Lung (tissue), 12 donors: ENCODE results near the gene KIAA1217. TPM values are rescaled to one million over a fixed set of nuclear protein-coding genes. Genes with fewer than 3 reads are reported as not detected.

Source experiments
- ATAC-seq: fragments of 200-7000 bp; cut with Tn5 transposase; one replicate; pipeline ENCODE4 v1.9.1; 2020; ENCODE audit warnings: moderate number of reproducible peaks; ENCODE audit not compliant: insufficient read depth, low FRiP score
- DNase-seq, 3 donors: peaks; one replicate each; pipeline ENCODE4 v3.0.0-alpha.2; 2013 to 2017
- H3K27ac ChIP-seq, 2 donors: one replicate each; pipeline ENCODE4 v1.5.1; 2013; ENCODE audit warnings: mild to moderate bottlenecking in 2 of 2, moderate library complexity in 2 of 2, control low read depth in 1 of 2, inconsistent platforms in 1 of 2, low read depth in 1 of 2, low read length in 1 of 2
- H3K27me3 ChIP-seq, 3 donors: one replicate each; pipeline ENCODE4 v1.5.1; 2013; ENCODE audit warnings: low read length in 2 of 3; ENCODE audit not compliant: control insufficient read depth in 3 of 3, insufficient read depth in 3 of 3
- H3K36me3 ChIP-seq, 4 donors: one replicate each; pipeline ENCODE4 v1.5.1; 2013; ENCODE audit warnings: low read length in 4 of 4, mild to moderate bottlenecking in 1 of 4, moderate library complexity in 1 of 4; ENCODE audit not compliant: control insufficient read depth in 4 of 4, insufficient read depth in 4 of 4
- H3K4me1 ChIP-seq, 5 donors: one replicate each; pipeline ENCODE4 v1.5.1; 2013; ENCODE audit warnings: low read length in 5 of 5, mild to moderate bottlenecking in 2 of 5, moderate library complexity in 1 of 5; ENCODE audit not compliant: control insufficient read depth in 5 of 5, insufficient read depth in 5 of 5
- H3K4me3 ChIP-seq: one replicate; pipeline ENCODE4 v1.5.1; 2013; ENCODE audit warnings: mild to moderate bottlenecking, control low read depth, moderate library complexity
- H3K9ac ChIP-seq, 2 donors: one replicate each; pipeline ENCODE4 v1.5.1; 2013; ENCODE audit warnings: low read length in 2 of 2, control low read depth in 1 of 2; ENCODE audit not compliant: insufficient read depth in 1 of 2
- H3K9me3 ChIP-seq, 4 donors: one replicate each; pipeline ENCODE4 v1.5.1; 2013; ENCODE audit warnings: low read length in 3 of 4, mild to moderate bottlenecking in 1 of 4, moderate library complexity in 1 of 4; ENCODE audit not compliant: control insufficient read depth in 4 of 4, insufficient read depth in 3 of 4
- WGBS, 2 donors: extraction: QIAGEN DNeasy Blood & Tissue Kit; methylation state at CpG; one replicate each; pipeline ENCODE4 v1.1.7; 2013; 5-methylcytosine and 5-hydroxymethylcytosine counted together
- polyA plus RNA-seq, 2 donors: library from polyadenylated mRNA; stranded (reverse); fragments of 200-250 nt; gene quantifications; one replicate each; pipeline ENCODE4 v1.2.1, GENCODE V29; 2013
- total RNA-seq, 2 donors: library from RNA; depleted of rRNA in 1 of 2; stranded (reverse); fragments of >200 nt in 1 of 2; gene quantifications; one replicate each; pipeline ENCODE4 v1.2.1, GENCODE V29; 2014 to 2021
- TF ChIP-seq, protein P1 (sequence below): IDR thresholded peaks from 2 replicates; pipeline ENCODE4 v1.5.1; 2012; ENCODE audit warnings: mild to moderate bottlenecking; ENCODE audit errors: control extremely low read depth, extremely low read depth
- donor health status: control.
- donor health status: control.
- donor health status: Bipolar disorder and iron deficiency.
- donor health status: healthy.
- donor health status: DM: yes; HTN: yes; CAD: no.

The KIAA1217 gene
- total and polyA plus RNA-seq, 4 donors: 5.5 to 58.6 (median 24.1) TPM

DNA sequence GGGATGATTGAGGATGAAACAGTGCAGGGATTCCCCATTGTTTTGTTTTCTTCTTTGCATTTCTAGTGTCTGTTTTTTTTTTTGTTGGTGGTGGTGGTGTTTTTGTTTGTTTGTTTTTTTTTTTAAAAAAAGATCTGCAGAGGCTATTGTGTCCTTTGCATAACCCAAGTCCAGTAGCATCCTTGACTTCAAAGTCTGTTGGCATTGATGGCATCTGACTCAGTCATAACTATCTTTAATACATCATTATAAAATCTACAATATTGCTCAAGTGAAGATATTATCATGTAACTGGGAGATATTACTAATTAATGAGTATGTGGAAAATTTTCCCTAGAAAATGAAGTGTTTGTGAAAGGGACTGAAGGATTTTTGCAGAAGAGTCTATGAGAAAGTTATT, 70.2 kb downstream of the KIAA1217 start:
- Histone ChIP-seq H3K27me3 (no peaks in the 10 kb centered on the region), H3K4me3 (no peak overlapping the region), H3K36me3 (peaks cover 0 to 6% (median 3%) of the 10 kb centered on the region in 4 donors), H3K4me1 (peaks cover 0 to 7% (median 2%) of the 10 kb centered on the region in 5 donors), H3K9ac (no peak overlapping the region), H3K9me3 (peaks cover 0 to 2% (median under 1%) of the 10 kb centered on the region in 4 donors), H3K27ac (no peak overlapping the region)
- ATAC-seq: no peak
- TF ChIP-seq, protein P1, sequence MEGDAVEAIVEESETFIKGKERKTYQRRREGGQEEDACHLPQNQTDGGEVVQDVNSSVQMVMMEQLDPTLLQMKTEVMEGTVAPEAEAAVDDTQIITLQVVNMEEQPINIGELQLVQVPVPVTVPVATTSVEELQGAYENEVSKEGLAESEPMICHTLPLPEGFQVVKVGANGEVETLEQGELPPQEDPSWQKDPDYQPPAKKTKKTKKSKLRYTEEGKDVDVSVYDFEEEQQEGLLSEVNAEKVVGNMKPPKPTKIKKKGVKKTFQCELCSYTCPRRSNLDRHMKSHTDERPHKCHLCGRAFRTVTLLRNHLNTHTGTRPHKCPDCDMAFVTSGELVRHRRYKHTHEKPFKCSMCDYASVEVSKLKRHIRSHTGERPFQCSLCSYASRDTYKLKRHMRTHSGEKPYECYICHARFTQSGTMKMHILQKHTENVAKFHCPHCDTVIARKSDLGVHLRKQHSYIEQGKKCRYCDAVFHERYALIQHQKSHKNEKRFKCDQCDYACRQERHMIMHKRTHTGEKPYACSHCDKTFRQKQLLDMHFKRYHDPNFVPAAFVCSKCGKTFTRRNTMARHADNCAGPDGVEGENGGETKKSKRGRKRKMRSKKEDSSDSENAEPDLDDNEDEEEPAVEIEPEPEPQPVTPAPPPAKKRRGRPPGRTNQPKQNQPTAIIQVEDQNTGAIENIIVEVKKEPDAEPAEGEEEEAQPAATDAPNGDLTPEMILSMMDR: no peak
- DNase-seq: peak in 1 of 3 donors; percentile 45

DNA sequence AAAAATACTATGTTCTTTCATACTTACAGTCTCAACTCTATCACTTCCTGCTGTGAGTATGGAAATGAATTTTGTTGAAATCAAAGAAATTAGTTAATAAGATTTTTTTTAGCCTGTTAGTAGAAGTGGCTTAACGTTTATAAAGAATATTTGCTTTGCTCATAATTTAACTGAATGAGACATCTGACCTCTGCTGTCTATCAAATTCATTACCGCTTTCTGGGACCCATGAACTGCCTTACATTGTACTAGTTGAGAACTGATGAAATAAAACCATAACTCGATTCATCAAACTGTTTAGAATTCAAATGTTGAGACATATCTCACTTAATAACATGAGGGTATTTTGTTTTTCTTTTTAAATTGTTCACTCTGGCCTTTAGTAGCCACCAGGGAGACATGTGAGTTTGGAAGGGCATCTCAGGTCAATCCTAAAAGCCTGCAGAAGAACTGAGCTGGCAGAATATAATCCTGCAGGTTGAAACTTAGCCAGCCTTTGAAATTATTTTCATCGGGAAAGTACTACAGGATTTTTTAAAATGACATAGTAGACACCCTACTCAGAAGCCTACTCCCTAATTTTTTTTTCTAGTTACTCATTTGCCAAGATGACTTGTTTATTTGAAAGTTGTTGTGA, 78.7 kb downstream of the KIAA1217 start:
- Histone ChIP-seq H3K27ac (no peak overlapping the region), H3K4me1 (peaks cover 0 to 10% (median 0%) of the 10 kb centered on the region in 5 donors), H3K36me3 (peaks cover 0 to 6% (median 1%) of the 10 kb centered on the region in 4 donors), H3K9ac (no peak overlapping the region), H3K4me3 (no peak overlapping the region), H3K9me3 (peaks cover 0 to 2% (median 0%) of the 10 kb centered on the region in 4 donors), H3K27me3 (no peaks in the 10 kb centered on the region)
- WGBS, 2 donors: 50 to 60% methylated on average over 4 of the region's 4 CpGs
- no peak for ATAC-seq
- no peak for DNase-seq
- TF ChIP-seq, protein P1: no peak

DNA sequence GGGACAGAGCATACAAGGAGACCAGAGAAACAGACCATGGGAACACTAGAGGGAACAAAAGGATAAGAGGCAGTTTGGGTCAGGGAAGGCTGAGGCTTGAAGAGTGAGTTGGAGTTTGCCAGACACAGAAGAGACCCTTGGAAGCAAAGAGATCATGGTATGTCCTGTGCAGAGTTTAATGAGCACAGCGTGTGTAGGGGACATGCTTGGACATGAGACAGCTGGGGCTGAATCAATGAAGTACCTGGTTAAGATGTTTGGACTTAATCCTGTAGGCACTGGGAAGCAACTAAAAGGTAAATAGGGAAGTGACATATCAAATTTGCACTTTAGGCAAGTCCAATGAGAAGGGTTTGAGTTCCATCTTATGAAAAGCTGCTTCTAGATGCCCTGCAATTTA, 79.6 kb downstream of the KIAA1217 start:
- ATAC-seq (no peak), DNase-seq (no peak)
- Histone ChIP-seq H3K27ac (peak overlapping the region in 1 of 2 donors; percentile 49), H3K9ac (no peak overlapping the region), H3K27me3 (no peaks in the 10 kb centered on the region), H3K4me3 (no peak overlapping the region), H3K4me1 (peaks cover 0 to 15% (median 0%) of the 10 kb centered on the region in 5 donors), H3K9me3 (no peaks in the 10 kb centered on the region), H3K36me3 (no peaks in the 10 kb centered on the region)
- TF ChIP-seq, protein P1: no peak
- 88 to 91% methylated on average over 1 of the region's 1 CpG for WGBS, 2 donors

DNA sequence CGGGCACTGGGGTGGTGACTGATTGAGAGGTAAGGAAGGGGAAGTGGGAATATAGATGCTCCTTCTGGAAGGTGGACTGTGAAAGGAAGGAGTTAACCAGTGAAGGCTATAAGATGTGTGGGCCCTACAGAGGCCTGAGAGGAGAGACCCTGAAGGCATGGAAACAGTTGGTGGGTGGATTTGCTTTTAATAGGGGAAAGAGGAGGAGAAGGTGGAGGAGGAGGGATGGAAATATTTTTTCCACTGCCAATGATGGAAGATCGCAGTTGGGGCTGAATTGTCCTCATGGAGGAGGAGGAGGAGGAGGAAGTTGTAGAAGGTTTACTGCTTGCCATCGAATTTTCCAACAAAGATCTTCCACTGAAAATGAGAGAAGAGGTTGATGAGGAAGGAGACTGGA, 80.3 kb downstream of the KIAA1217 start:
- no peak for ATAC-seq
- no peaks in the 10 kb centered on the region for H3K27me3 ChIP-seq
- no peaks in the 10 kb centered on the region for H3K9me3 ChIP-seq
- no peak overlapping the region for H3K27ac ChIP-seq
- H3K4me1 ChIP-seq: peaks cover 0 to 16% (median 0%) of the 10 kb centered on the region in 5 donors
- no peak overlapping the region for H3K9ac ChIP-seq
- no peak overlapping the region for H3K4me3 ChIP-seq
- no peak for DNase-seq
- H3K36me3 ChIP-seq: no peaks in the 10 kb centered on the region
- TF ChIP-seq, protein P1: no peak
- 83% methylated on average over 3 of the region's 3 CpGs for WGBS, 2 donors
